CD4-positive, alpha-beta T cell treated with Interleukin-15 for 1 hour (primary cell): ENCODE results near the gene SRGAP2B.
"Not testable (repeated sequence)": the region's sequence is repeated elsewhere in the genome, so short reads cannot be mapped to it uniquely, and the experiment has no call there.

Source experiments
- DNase-seq: peaks from one replicate; pipeline ENCODE4 v3.0.0-alpha.2; 2020

Gene SRGAP2B

GRCh38 chr1:144940054-144940453 is 155.1 kb downstream of the SRGAP2B start:
- not testable (repeated sequence) for DNase-seq

GRCh38 chr1:144938627-144939026 is 156.5 kb downstream of the SRGAP2B start:
- not testable (repeated sequence) for DNase-seq

GRCh38 chr1:144936186-144936732 is 158.9 kb downstream of the SRGAP2B start:
- not testable (repeated sequence) for DNase-seq

GRCh38 chr1:144935310-144935709 is 159.8 kb downstream of the SRGAP2B start:
- not testable (repeated sequence) for DNase-seq

GRCh38 chr1:144933014-144933413 is 162.1 kb downstream of the SRGAP2B start:
- not testable (repeated sequence) for DNase-seq

- not testable (repeated sequence) for DNase-seq
Observed at GRCh38 chr1:144932153-144932552, 163.0 kb downstream of the SRGAP2B start.

GRCh38 chr1:144931553-144931952 is 163.6 kb downstream of the SRGAP2B start:
- not testable (repeated sequence) for DNase-seq

GRCh38 chr1:144930085-144930777 is 164.9 kb downstream of the SRGAP2B start:
- not testable (repeated sequence) for DNase-seq

GRCh38 chr1:144927292-144927691 is 167.8 kb downstream of the SRGAP2B start:
- DNase-seq: not testable (repeated sequence)

- DNase-seq: not testable (repeated sequence)
Observed at GRCh38 chr1:144923640-144924039, 171.5 kb downstream of the SRGAP2B start.

GRCh38 chr1:144922785-144923184 is 172.3 kb downstream of the SRGAP2B start:
- DNase-seq: not testable (repeated sequence)

GRCh38 chr1:144919106-144919505 is 176.0 kb downstream of the SRGAP2B start:
- DNase-seq: not testable (repeated sequence)

GRCh38 chr1:144918027-144918603 is 177.0 kb downstream of the SRGAP2B start:
- DNase-seq: not testable (repeated sequence)

GRCh38 chr1:144917154-144918026 is 177.7 kb downstream of the SRGAP2B start:
- DNase-seq: not testable (repeated sequence)

- DNase-seq: not testable (repeated sequence)
Observed at GRCh38 chr1:144913977-144914734, 181.0 kb downstream of the SRGAP2B start.

- not testable (repeated sequence) for DNase-seq
Observed at GRCh38 chr1:144913458-144913857, 181.7 kb downstream of the SRGAP2B start.

- not testable (repeated sequence) for DNase-seq
Observed at GRCh38 chr1:144910729-144911128, 184.4 kb downstream of the SRGAP2B start.

GRCh38 chr1:144900841-144901240 is 194.3 kb downstream of the SRGAP2B start:
- not testable (repeated sequence) for DNase-seq

GRCh38 chr1:144894454-144895201 is 200.5 kb downstream of the SRGAP2B start:
- not testable (repeated sequence) for DNase-seq

- not testable (repeated sequence) for DNase-seq
Observed at GRCh38 chr1:144893710-144894438, 201.3 kb downstream of the SRGAP2B start.

- not testable (repeated sequence) for DNase-seq
Observed at GRCh38 chr1:144893062-144893461, 202.1 kb downstream of the SRGAP2B start.
